NCI-H226 (cell line): ENCODE data around the gene DCC.

Experiments
- DNase-seq: peaks from one replicate; pipeline ENCODE4 v3.0.0-alpha.2; 2015

DCC gene

DNA sequence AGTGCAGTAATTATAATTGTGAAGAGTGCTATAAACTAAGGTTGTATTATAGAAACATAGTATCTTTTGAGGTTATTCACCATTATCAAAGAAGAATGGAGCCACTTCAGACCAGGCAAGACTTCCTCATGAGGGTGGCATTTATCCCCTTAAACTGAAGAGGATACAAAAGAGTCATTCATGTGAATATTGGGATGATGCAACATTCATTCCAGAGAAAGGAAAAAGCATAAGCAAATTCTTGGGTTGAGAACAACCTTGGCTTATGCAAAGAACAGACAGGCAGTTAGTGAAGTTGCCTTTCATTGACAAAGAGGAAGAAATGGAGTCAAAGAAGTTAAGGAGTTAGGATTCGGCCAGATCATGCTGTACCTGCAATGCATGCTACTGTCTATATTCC lies 1201.9 kb downstream of the DCC start:
- DNase-seq = no peak

DNA sequence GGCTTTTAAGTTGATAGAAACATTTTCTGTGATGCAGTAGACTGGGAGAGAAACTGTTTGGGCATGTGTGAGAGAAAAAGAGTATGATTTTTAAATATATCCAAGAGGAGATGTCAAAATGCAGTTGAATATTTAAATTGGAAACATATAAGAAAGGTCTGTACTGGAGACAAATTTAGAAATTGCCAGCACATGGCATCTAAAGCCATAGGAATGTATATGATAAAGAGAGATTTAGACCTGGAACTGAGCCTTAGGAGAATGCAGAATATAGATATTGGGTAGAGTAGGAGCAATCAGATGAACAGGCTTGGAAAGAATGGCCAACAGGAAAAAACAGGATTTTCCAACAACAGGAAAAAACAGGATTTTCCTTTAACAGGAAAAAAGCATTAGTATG lies 1203.7 kb downstream of the DCC start:
- no peak for DNase-seq

DNA sequence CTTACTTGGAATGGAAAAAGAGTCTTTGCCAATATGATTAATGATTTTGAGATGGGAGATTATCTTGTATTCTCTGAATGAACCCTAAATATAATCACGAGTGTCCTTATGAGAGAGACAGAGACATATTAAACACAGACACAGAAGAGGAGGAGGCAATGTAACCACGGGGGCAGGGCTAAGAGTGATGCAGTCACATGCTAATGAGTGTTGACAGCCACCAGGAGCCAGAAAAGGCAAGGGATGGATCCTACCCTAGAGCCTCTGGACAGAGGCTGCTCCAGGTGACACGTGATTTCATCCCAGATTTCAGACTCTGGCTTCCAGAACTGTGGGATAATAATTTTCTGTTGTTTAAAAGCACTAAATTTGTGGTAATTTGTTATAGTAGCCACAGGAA lies 1204.9 kb downstream of the DCC start:
- DNase-seq = no peak

DNA sequence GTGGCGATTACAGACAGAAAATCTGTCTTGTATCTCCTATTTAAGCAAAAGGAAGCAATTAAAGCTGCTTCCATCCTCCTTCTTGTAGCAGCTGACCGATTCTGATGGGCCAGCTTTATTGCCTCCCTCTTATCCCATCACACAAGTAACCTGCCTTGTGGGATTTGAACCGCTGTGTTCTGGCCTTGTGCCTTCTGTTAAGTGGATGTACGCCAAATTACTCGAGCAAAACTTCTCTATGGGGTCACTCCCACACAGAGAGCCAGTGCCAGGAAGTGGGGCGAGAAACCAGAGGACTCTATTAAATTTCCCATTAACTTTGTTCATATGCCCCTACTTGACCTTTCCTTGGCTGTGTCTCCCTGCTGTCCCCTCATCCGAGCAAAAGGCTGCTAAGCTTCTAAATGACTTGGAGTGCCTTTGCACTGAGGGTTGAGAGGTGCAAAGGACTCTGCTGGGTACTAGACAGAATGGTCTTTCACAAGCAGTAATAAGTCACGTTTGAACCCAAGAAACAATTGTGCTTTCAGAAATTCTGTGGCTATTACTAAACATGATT lies 1212.0 kb downstream of the DCC start:
- DNase-seq = no peak

- no peak for DNase-seq
Observed at GRCh38 chr18:53553030-53553429, 1213.0 kb downstream of the DCC start.

DNA sequence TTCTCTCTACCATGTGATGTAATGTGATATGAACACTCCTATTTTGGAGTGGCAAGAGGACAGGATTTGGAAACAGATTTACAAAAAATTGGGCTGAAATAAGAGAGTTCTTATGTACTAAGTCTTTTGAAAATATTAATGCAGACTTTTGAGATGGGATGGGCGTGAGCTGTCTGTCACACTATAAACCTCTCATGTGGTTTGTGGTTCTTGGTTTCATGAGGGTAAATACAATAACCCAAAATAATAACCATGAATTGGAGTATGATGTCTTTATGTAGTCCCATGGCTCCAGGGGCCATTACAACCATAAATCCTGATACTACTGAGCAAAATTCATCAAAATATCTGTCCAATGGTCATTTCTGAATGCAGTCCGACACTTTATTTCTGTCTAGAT lies 1216.5 kb downstream of the DCC start:
- DNase-seq = no peak

DNA sequence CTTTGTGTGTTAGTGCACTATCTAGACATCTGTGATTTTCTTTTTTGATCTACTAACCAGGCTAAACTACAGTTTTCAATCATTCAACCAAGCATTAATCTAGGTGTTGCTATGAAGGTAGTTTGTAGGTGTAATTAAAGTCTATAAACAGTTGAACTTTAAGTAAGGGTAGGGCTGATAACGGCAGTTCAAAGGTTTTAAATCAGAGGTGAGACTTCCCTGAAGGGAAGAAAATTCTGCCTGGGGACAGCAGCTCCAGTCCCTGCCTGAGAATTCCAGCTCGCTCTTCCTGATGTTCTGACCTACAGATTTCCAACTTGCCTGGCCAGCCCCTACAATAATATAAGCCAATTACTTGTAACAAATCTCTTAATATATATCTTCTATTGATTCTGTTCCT lies 1220.5 kb downstream of the DCC start:
- no peak for DNase-seq

DNA sequence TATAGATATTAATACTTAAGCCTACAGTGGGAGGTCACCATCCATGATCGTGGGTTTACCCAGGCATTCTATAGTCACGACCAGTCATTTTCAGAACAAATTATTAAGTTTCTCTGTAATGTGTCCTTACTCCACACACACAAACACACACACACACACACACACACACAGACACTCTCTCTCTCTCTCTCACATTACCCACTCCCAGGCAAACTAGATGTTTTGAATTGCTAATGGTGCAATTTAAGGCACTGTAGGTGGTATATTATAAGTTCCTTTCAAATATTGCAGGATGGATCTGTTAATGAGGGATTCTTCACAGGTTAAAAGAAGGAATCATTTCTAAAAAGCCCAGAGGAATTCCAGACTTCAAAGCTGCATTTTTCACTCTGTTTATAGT lies 1226.6 kb downstream of the DCC start:
- no peak for DNase-seq

DNA sequence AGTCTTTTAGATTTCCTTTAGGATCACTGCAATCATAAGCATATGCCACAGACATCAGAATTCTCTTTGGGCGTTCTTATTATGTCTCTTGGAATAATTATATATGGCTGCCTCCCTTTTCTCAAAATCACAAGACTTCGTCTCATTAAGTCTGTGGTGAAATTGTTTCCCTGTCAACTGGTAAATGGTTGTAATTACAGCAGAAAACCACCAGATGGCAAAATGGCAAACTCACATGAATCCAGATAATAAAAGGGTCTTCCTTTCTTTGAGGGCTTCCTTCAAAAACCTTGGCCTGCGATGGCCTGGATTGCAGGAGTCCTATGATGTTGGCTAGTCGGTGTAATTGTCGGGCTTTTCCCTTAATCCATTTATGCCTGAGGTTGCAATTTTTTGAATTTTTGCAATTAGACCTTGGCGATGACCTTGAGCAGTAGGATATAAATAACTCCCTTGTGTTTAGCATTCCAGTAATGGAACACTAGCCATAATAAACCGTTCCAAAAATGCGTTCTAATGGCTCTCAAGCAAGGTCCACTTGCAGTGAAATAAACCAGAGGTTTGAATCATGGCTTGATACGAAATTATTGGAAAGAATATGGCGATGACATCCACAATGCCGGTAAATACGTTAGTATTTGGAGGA lies 1228.1 kb downstream of the DCC start:
- DNase-seq = no peak
